GM12801 (cell line): ENCODE measurements around the gene CMSS1.

Experiments
- TF ChIP-seq, protein P1 (sequence below): IDR thresholded peaks from one replicate; pipeline ENCODE4 v1.5.1; 2011; ENCODE audit warnings: control low read depth; ENCODE audit not compliant: insufficient read length; ENCODE audit errors: extremely low read depth

CMSS1 gene

GRCh38 chr3:100004931-100005330, 187.3 kb downstream of the CMSS1 start:
- TF ChIP-seq, protein P1, sequence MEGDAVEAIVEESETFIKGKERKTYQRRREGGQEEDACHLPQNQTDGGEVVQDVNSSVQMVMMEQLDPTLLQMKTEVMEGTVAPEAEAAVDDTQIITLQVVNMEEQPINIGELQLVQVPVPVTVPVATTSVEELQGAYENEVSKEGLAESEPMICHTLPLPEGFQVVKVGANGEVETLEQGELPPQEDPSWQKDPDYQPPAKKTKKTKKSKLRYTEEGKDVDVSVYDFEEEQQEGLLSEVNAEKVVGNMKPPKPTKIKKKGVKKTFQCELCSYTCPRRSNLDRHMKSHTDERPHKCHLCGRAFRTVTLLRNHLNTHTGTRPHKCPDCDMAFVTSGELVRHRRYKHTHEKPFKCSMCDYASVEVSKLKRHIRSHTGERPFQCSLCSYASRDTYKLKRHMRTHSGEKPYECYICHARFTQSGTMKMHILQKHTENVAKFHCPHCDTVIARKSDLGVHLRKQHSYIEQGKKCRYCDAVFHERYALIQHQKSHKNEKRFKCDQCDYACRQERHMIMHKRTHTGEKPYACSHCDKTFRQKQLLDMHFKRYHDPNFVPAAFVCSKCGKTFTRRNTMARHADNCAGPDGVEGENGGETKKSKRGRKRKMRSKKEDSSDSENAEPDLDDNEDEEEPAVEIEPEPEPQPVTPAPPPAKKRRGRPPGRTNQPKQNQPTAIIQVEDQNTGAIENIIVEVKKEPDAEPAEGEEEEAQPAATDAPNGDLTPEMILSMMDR = no peak

- TF ChIP-seq, protein P1 = no peak
Measured at GRCh38 chr3:100005665-100006393, 188.2 kb downstream of the CMSS1 start.

DNA sequence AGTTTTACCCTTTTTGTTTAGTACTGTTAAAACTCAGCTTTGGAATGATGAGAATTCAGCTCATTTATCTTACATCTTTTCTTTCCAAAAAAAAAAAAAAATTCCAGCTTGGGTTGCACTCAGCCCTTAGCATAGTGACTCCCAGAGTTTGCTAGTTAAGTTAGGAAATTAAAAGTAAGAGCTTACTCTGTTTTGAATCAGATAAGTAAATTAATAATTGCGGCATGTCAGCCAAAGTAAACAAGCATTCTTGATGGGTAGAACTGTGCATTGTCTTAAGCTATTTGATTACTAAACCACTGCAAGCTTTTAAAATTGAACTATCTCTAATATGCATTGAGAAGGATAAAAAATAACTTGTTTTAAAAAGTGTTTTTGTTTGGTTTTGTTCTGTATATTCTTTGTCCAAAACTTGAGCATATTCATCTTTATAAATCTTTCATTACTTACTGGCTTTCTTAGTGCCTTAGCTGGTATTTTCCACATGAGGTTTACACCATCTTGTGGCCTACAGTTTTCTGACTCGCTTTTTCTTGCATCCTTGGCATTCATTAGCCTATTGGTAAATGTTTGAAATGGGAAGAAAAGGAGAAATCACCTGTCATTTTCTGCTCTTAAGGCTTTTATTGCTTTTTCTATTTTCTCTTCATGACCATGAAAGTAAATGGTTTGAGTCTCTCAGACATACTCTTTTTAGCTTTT, 189.1 kb downstream of the CMSS1 start:
- TF ChIP-seq, protein P1 = no peak

DNA sequence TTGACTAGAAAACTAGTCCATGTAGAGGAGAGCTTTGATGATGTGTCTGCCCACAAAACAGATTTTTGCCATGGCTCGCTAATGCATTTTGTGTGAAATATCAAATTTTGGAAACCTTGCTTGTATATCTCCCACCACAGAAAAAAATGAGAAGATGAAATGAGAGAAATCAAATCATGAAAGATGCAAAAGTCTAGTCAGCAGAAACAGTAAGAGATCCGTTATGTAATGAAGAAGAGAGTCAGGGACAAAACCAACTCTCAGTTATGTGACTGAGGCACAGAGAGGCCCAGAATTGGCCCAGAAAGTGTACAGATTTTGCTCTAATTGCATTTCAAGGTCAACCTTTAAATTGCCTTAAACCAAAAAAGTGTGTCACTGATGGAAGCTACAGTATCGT, 189.7 kb downstream of the CMSS1 start:
- TF ChIP-seq, protein P1 = no peak

DNA sequence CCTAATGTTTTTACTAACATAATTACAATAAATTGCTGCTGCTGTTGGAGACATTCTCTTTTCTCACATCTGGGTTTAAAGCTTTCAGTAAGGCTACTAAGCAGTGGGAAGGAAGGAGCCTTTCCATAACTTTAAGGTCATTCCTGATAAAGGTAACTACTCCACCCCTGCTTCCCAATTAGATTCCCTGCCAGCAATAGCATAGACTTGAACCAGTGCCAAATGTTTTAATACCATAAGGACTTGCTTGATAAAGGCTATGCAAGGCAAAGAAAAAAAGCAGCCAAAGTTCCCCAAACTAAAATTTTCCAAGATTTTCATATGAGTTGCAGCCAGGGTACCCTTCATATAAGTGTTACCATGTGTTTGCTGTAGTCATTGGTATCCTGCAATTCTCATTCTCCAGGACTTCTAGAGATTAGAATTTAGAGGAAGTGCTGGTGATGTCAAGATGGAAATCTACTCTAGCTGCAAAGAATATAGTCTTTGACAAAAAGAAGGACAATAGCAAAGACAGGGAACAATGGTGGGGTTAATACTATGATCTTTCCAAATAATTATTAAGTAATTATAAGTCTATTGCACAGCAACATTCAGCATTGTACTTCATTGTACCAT, 190.5 kb downstream of the CMSS1 start:
- TF ChIP-seq, protein P1 = no peak

DNA sequence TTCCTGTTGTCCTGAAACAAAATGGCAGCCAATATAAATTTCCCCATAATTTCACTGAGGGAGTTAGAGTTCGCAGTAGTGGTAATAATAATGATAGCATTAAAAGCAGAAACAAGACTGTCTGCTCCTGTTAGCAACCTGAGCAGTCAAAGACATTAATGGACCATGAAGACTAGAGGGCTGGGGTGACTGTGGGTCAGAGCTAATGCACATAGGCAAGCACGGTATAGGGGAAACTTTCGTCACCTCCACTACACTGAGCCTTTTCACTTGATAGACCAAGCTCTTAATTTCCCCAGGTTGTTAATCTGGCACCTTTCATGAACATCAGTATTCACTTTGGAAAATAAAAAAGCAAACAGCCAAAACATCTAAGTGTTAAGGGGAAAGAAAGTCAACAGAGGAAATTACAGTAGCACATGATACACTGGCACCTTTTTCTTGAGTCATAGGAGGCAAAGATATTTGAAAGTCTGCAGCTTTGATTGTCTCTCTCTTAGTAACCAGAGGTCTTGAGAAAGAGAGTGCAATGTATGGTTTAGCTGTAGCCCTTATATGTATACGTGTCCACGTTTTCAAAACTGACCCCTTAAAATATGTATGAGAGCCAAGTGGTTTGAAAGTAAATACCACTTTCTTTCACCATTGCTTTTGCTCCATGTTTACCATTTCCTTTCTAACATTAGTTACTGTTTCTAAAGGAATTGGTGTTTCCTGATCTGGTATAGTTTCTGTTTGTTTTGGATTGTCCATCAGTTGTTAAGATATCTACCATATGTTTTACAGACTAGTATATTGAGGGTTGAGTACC, 191.8 kb downstream of the CMSS1 start:
- TF ChIP-seq, protein P1 = no peak

DNA sequence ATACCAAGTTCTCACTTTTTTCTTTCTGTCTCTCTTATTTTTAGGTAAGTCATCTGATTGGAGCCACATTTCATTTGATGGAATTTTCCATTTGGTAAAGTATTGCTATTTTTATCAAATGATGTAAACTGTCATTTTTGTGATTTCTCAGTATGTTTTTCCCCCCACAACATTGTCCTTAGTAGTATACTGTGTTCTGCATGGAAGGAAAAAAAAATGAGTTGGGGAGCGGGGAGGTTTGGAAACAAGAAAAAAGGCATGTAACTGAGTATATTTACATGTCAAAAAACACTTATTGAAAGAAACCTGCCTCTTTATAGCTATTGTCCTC, 192.4 kb downstream of the CMSS1 start:
- TF ChIP-seq, protein P1 = no peak
